ENCODE results near the gene CXCL16.
"Not testable (repeated sequence)": the region's sequence is repeated elsewhere in the genome, so short reads cannot be mapped to it uniquely, and the experiment has no call there.

Gene CXCL16

GRCh38 chr17:4699401-4700056 is 40.2 kb downstream of the CXCL16 start:
- not testable (repeated sequence) for DNase-seq (ENCODE audit: low read depth)

GRCh38 chr17:4696437-4696805 is 43.3 kb downstream of the CXCL16 start:
- DNase-seq (ENCODE audit: low read depth): no peak

- no peak for DNase-seq (ENCODE audit: low read depth)
Observed at GRCh38 chr17:4693416-4693815, 46.3 kb downstream of the CXCL16 start.

GRCh38 chr17:4691686-4692085 is 48.0 kb downstream of the CXCL16 start:
- no peak for DNase-seq (ENCODE audit: low read depth)

GRCh38 chr17:4690745-4691144 is 49.0 kb downstream of the CXCL16 start:
- no peak for DNase-seq (ENCODE audit: low read depth)

- not testable (repeated sequence) for DNase-seq (ENCODE audit: low read depth)
Observed at GRCh38 chr17:4689872-4690271, 49.9 kb downstream of the CXCL16 start.

GRCh38 chr17:4683739-4684138 is 56.0 kb downstream of the CXCL16 start:
- not testable (repeated sequence) for DNase-seq (ENCODE audit: low read depth)

All from T follicular helper cell (primary cell).